Type B pancreatic cell (in vitro differentiated cells): ENCODE data around the gene PLCL1. TPM values are rescaled to one million over a fixed set of nuclear protein-coding genes. Genes with fewer than 3 reads are reported as not detected.

ENCODE experiments used
- DNase-seq: peaks from one replicate; pipeline ENCODE4 v3.0.0; 2021; ENCODE audit warnings: mixed read lengths; ENCODE audit not compliant: unreplicated experiment; ENCODE audit errors: extremely low spot score
- H3K27ac Mint-ChIP-seq: 2 replicates; pipeline ENCODE4 v1.8.0; 2021; ENCODE audit warnings: mild to moderate bottlenecking, mixed read lengths
- H3K27me3 Mint-ChIP-seq: 2 replicates; pipeline ENCODE4 v1.8.0; 2021; ENCODE audit warnings: mixed read lengths
- H3K36me3 Mint-ChIP-seq: 2 replicates; pipeline ENCODE4 v1.8.0; 2021; ENCODE audit warnings: mixed read lengths
- H3K4me1 Mint-ChIP-seq: one replicate; pipeline ENCODE4 v1.8.0; 2021; ENCODE audit warnings: mixed read lengths; ENCODE audit not compliant: unreplicated experiment
- H3K4me3 Mint-ChIP-seq: 2 replicates; pipeline ENCODE4 v1.8.0; 2021; ENCODE audit warnings: mild to moderate bottlenecking, mixed read lengths
- H3K9me3 Mint-ChIP-seq: 2 replicates; pipeline ENCODE4 v1.8.0; 2021; ENCODE audit warnings: mixed read lengths
- CTCF ChIP-seq: fragments of 200-600 bp; sonication (generic); conservative IDR thresholded peaks from 2 replicates; pipeline ENCODE4 v1.5.0; 2021; ENCODE audit warnings: antibody characterized with exemption, mild to moderate bottlenecking
- total RNA-seq: library from RNA; stranded (reverse); gene quantifications from 2 replicates; pipeline ENCODE4 v1.2.1, GENCODE V29; 2021; ENCODE audit warnings: low replicate concordance

The PLCL1 gene
- total RNA-seq, 1 donor from 2014 or later = 4.4 TPM

DNA sequence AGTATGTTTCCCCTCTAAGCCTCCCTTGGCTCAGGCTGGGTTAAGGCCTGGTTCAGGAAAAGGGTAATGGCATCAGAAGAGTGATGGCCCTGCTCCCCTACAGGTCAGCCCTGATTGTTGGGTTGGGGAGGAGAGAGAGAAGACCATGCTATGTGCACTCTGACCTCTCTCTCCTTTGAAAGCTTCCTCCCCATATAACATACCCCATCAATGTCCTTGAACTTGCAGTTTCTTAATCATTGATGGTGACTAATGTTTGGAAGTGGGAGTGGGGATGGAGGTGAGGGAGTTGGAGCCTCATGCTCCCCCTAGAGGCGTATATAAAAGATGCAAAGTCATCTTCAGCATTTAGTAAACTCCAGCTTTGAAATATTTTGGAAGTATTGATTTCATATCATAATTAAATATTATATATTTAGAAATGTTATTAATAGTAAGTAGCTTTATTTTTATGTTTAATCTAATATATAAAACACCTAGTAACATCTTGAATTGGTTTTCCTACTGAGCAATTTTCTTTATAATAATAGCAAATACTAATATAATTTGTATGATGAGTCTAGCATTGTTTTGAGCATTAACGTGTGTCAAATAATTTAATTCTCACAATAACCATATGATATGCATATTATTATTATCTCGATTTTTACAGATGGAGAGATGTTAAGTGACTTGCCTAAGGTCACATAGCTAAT is 8.8 kb downstream of the PLCL1 start:
- Mint-ChIP-seq H3K4me1 (no peaks in the 10 kb centered on the region), H3K9me3 (no peaks in the 10 kb centered on the region), H3K27ac (no peak overlapping the region), H3K27me3 (peaks cover 26% of the 10 kb centered on the region), H3K36me3 (no peaks in the 10 kb centered on the region), H3K4me3 (no peak overlapping the region)
- DNase-seq = no peak
- TF ChIP-seq CTCF = peak; percentile 79

- Mint-ChIP-seq H3K9me3 (no peaks in the 10 kb centered on the region), H3K27ac (no peak overlapping the region), H3K4me1 (no peaks in the 10 kb centered on the region), H3K27me3 (peaks cover 16% of the 10 kb centered on the region), H3K36me3 (no peaks in the 10 kb centered on the region), H3K4me3 (no peak overlapping the region)
- no peak for DNase-seq
- no peak for TF ChIP-seq CTCF
These were observed 10.1 kb downstream of the PLCL1 start for GRCh38 chr2:197814526-197814925.

- Mint-ChIP-seq H3K36me3 (no peaks in the 10 kb centered on the region), H3K27ac (no peak overlapping the region), H3K4me1 (no peaks in the 10 kb centered on the region), H3K27me3 (peaks cover 6% of the 10 kb centered on the region), H3K9me3 (no peaks in the 10 kb centered on the region), H3K4me3 (no peak overlapping the region)
- no peak for TF ChIP-seq CTCF
- no peak for DNase-seq
These were observed 17.3 kb downstream of the PLCL1 start for GRCh38 chr2:197821550-197822289.

- no peaks in the 10 kb centered on the region for H3K36me3 Mint-ChIP-seq
- no peak for DNase-seq
- H3K9me3 Mint-ChIP-seq = no peaks in the 10 kb centered on the region
- H3K27ac Mint-ChIP-seq = no peak overlapping the region
- TF ChIP-seq CTCF = no peak
- no peaks in the 10 kb centered on the region for H3K4me1 Mint-ChIP-seq
- H3K27me3 Mint-ChIP-seq = peaks cover 6% of the 10 kb centered on the region
- H3K4me3 Mint-ChIP-seq = no peak overlapping the region
These were observed 17.9 kb downstream of the PLCL1 start for GRCh38 chr2:197822333-197822732.

DNA sequence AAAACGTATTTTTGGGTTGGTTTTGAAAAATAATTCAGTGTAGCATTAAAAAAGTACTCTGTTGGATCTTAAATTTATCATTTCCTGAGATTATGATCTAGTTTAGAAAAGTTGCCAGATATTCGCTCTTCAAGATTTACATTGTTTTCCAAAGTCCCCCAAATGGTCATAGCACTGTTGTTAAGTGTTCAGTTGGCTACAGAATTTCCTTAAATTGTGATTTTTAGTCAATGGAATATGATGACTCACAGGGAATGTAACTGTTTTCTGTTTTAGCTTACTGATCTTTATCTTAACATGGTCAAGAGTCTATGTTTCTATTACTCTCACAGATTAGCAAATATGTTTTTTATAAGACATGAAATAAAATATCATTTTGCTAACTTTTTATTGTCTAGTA is 23.2 kb downstream of the PLCL1 start:
- H3K9me3 Mint-ChIP-seq = no peaks in the 10 kb centered on the region
- H3K27me3 Mint-ChIP-seq = no peaks in the 10 kb centered on the region
- H3K27ac Mint-ChIP-seq = no peak overlapping the region
- H3K36me3 Mint-ChIP-seq = no peaks in the 10 kb centered on the region
- no peak overlapping the region for H3K4me3 Mint-ChIP-seq
- DNase-seq = no peak
- no peak for TF ChIP-seq CTCF
- no peaks in the 10 kb centered on the region for H3K4me1 Mint-ChIP-seq
